H9 (cell line): Measurements from ENCODE around the gene FLRT2. TPM values are rescaled to one million over a fixed set of nuclear protein-coding genes. Genes with fewer than 3 reads are reported as not detected.

Experiments
- DNase-seq: peaks from one replicate; pipeline ENCODE4 v3.0.0-alpha.2; 2017
- H2AFZ ChIP-seq: one replicate; pipeline ENCODE4 v1.6.1; 2013; ENCODE audit warnings: mild to moderate bottlenecking, low read length, control low read depth, moderate library complexity
- H2AK5ac ChIP-seq: 2 replicates; pipeline ENCODE4 v1.6.1; 2013; ENCODE audit warnings: low read length, control low read depth, mixed read lengths; ENCODE audit not compliant: insufficient read length
- H2BK120ac ChIP-seq: one replicate; pipeline ENCODE4 v1.6.1; 2013; ENCODE audit warnings: low read depth, mild to moderate bottlenecking, low read length, control low read depth, inconsistent platforms; ENCODE audit not compliant: poor library complexity, severe bottlenecking
- H2BK12ac ChIP-seq: 2 replicates; pipeline ENCODE4 v1.6.1; 2013; ENCODE audit warnings: low read length, control low read depth, mixed read lengths, low read depth; ENCODE audit not compliant: insufficient read length
- H2BK15ac ChIP-seq: 2 replicates; pipeline ENCODE4 v1.6.1; 2013; ENCODE audit warnings: low read depth, low read length, control low read depth
- H2BK20ac ChIP-seq: one replicate; pipeline ENCODE4 v1.6.1; 2013; ENCODE audit warnings: low read depth, mild to moderate bottlenecking, low read length, control low read depth, inconsistent platforms; ENCODE audit not compliant: poor library complexity, severe bottlenecking
- H2BK5ac ChIP-seq: 2 replicates; pipeline ENCODE4 v1.6.1; 2013; ENCODE audit warnings: low read length, control low read depth, mixed read lengths; ENCODE audit not compliant: insufficient read length
- H3K14ac ChIP-seq: 2 replicates; pipeline ENCODE4 v1.6.1; 2013; ENCODE audit warnings: low read length, control low read depth; ENCODE audit not compliant: insufficient read depth
- H3K18ac ChIP-seq: 2 replicates; pipeline ENCODE4 v1.6.1; 2013; ENCODE audit warnings: low read depth, mild to moderate bottlenecking, mixed read lengths, low read length, control low read depth; ENCODE audit not compliant: insufficient read length
- H3K23ac ChIP-seq: 2 replicates; pipeline ENCODE4 v1.6.1; 2013; ENCODE audit warnings: low read length, control low read depth, mixed read lengths, low read depth; ENCODE audit not compliant: insufficient read length
- H3K23me2 ChIP-seq: 2 replicates; pipeline ENCODE4 v1.6.1; 2013; ENCODE audit warnings: low read depth, mild to moderate bottlenecking, mixed read lengths, low read length, control low read depth; ENCODE audit not compliant: insufficient read length, poor library complexity, severe bottlenecking
- H3K27ac ChIP-seq: 2 replicates; pipeline ENCODE4 v1.5.1; 2013; ENCODE audit warnings: low read length, control low read depth, mixed read lengths, low read depth; ENCODE audit not compliant: insufficient read length
- H3K27me3 ChIP-seq: 2 replicates; pipeline ENCODE4 v1.6.1; 2013; ENCODE audit warnings: low read length, control low read depth, inconsistent platforms; ENCODE audit not compliant: insufficient read depth
- H3K4ac ChIP-seq: 2 replicates; pipeline ENCODE4 v1.6.1; 2013; ENCODE audit warnings: low read depth, mild to moderate bottlenecking, control low read depth, inconsistent platforms, low read length, moderate library complexity
- H3K4me1 ChIP-seq: 2 replicates; pipeline ENCODE4 v1.6.1; 2013; ENCODE audit warnings: low read length, control low read depth, inconsistent platforms; ENCODE audit not compliant: insufficient read depth
- H3K4me2 ChIP-seq: 2 replicates; pipeline ENCODE4 v1.6.1; 2013; ENCODE audit warnings: low read length, control low read depth, mixed read lengths; ENCODE audit not compliant: insufficient read length, insufficient read depth
- H3K56ac ChIP-seq: 2 replicates; pipeline ENCODE4 v1.6.1; 2013; ENCODE audit warnings: low read depth, mild to moderate bottlenecking, mixed read lengths, low read length, control low read depth; ENCODE audit not compliant: insufficient read length
- H3K79me1 ChIP-seq: 2 replicates; pipeline ENCODE4 v1.6.1; 2013; ENCODE audit warnings: low read depth, mild to moderate bottlenecking, moderate library complexity, low read length, control low read depth, inconsistent platforms; ENCODE audit not compliant: insufficient read depth, poor library complexity, severe bottlenecking
- H3K79me2 ChIP-seq: 2 replicates; pipeline ENCODE4 v1.6.1; 2013; ENCODE audit warnings: low read length, control low read depth, inconsistent platforms; ENCODE audit not compliant: insufficient read depth
- H3K9ac ChIP-seq: 2 replicates; pipeline ENCODE4 v1.6.1; 2013; ENCODE audit warnings: low read length, control low read depth, mixed read lengths; ENCODE audit not compliant: insufficient read length; ENCODE audit errors: extremely low read depth
- H3K9me3 ChIP-seq: one replicate; pipeline ENCODE4 v1.6.1; 2013; ENCODE audit warnings: low read depth, low read length, inconsistent platforms; ENCODE audit not compliant: control insufficient read depth
- H3T11ph ChIP-seq: one replicate; pipeline ENCODE4 v1.6.1; 2013; ENCODE audit warnings: mild to moderate bottlenecking, low read length, control low read depth, inconsistent platforms
- H4K20me1 ChIP-seq: one replicate; pipeline ENCODE4 v1.6.1; 2013; ENCODE audit not compliant: control insufficient read depth, insufficient read length, insufficient read depth
- H4K5ac ChIP-seq: 2 replicates; pipeline ENCODE4 v1.6.1; 2013; ENCODE audit warnings: low read depth, mild to moderate bottlenecking, mixed read lengths, low read length, control low read depth; ENCODE audit not compliant: insufficient read length
- H4K8ac ChIP-seq: replicated peaks from 2 replicates; pipeline ENCODE4 v1.6.1; 2013; ENCODE audit warnings: low read length, control low read depth, mixed read lengths, low read depth; ENCODE audit not compliant: insufficient read length
- H4K91ac ChIP-seq: 2 replicates; pipeline ENCODE4 v1.6.1; 2013; ENCODE audit warnings: low read depth, mild to moderate bottlenecking, moderate library complexity, mixed read lengths, low read length, control low read depth; ENCODE audit not compliant: insufficient read length
- H3K27ac Mint-ChIP-seq, 3 experiments: 2 replicates in 2 of 3; 3 replicates in 1 of 3; pipeline ENCODE4 v1.8.0; 2020 to 2021; ENCODE audit warnings: mixed read lengths in 3 of 3, mild to moderate bottlenecking in 1 of 3, moderate library complexity in 1 of 3
- H3K27me3 Mint-ChIP-seq: 2 replicates; pipeline ENCODE4 v1.8.0; 2021; ENCODE audit warnings: low read depth, mild to moderate bottlenecking, moderate library complexity, mixed read lengths
- H3K36me3 Mint-ChIP-seq, 3 experiments: 2 replicates in 2 of 3; 3 replicates in 1 of 3; pipeline ENCODE4 v1.8.0; 2020 to 2021; ENCODE audit warnings: low read depth in 3 of 3, mixed read lengths in 3 of 3; ENCODE audit not compliant: insufficient read depth in 1 of 3
- H3K4me1 Mint-ChIP-seq, 2 experiments: 2 replicates each; pipeline ENCODE4 v1.8.0; 2020; ENCODE audit warnings: mixed read lengths in 2 of 2
- H3K4me3 Mint-ChIP-seq, 2 experiments: 2 replicates in 1 of 2; 3 replicates in 1 of 2; pipeline ENCODE4 v1.8.0; 2020 to 2021; ENCODE audit warnings: mild to moderate bottlenecking in 2 of 2, mixed read lengths in 2 of 2, moderate library complexity in 1 of 2
- H3K9me3 Mint-ChIP-seq, 2 experiments: 2 replicates in 1 of 2; 3 replicates in 1 of 2; pipeline ENCODE4 v1.8.0; 2020; ENCODE audit warnings: mild to moderate bottlenecking in 2 of 2, mixed read lengths in 2 of 2, moderate library complexity in 1 of 2
- CTCF ChIP-seq: fragments of 200-600 bp; sonication (generic); conservative IDR thresholded peaks from 3 replicates; pipeline ENCODE4 v1.8.0; 2021; ENCODE audit warnings: antibody characterized with exemption, mild to moderate bottlenecking
- WGBS: extraction: QIAGEN DNeasy Blood & Tissue Kit; methylation state at CpG from one replicate; pipeline ENCODE4 v1.1.7; 2013; ENCODE audit warnings: missing lambda C conversion rate, low lambda C conversion rate, mixed read lengths; ENCODE audit not compliant: insufficient read length; ENCODE audit errors: extremely low coverage; 5-methylcytosine and 5-hydroxymethylcytosine counted together
- total RNA-seq: library from RNA; stranded (reverse); gene quantifications from 2 replicates; pipeline ENCODE4 v1.2.1, GENCODE V29; 2021

The FLRT2 gene
- total RNA-seq, 1 experiment from 2014 or later = 3.3 TPM

GRCh38 chr14:85562630-85563029 lies 32.7 kb downstream of the FLRT2 start:
- no peak overlapping the region for H3K56ac ChIP-seq
- H2BK12ac ChIP-seq = no peak overlapping the region
- no peaks in the 10 kb centered on the region for H3K27me3 Mint-ChIP-seq
- H3K9me3 ChIP-seq = no peaks in the 10 kb centered on the region
- H3K9me3 Mint-ChIP-seq = no peaks in the 10 kb centered on the region
- H3K4me1 ChIP-seq = no peaks in the 10 kb centered on the region
- H3K4me3 Mint-ChIP-seq = no peak overlapping the region
- H2AK5ac ChIP-seq = no peak overlapping the region
- no peak overlapping the region for H3K23ac ChIP-seq
- no peak overlapping the region for H4K5ac ChIP-seq
- no peak overlapping the region for H3K4me2 ChIP-seq
- no peak overlapping the region for H3K9ac ChIP-seq
- H4K20me1 ChIP-seq = no peaks in the 10 kb centered on the region
- H3K4ac ChIP-seq = no peak overlapping the region
- DNase-seq = no peak
- no peaks in the 10 kb centered on the region for H3K36me3 Mint-ChIP-seq
- no peak overlapping the region for H3K27ac ChIP-seq
- H2BK120ac ChIP-seq = no peak overlapping the region
- H2BK15ac ChIP-seq = no peak overlapping the region
- H3K23me2 ChIP-seq = no peaks in the 10 kb centered on the region
- no peak overlapping the region for H2BK20ac ChIP-seq
- H3K79me2 ChIP-seq = no peaks in the 10 kb centered on the region
- H3K79me1 ChIP-seq = no peaks in the 10 kb centered on the region
- no peak overlapping the region for H4K8ac ChIP-seq
- H3K27ac Mint-ChIP-seq = no peak overlapping the region
- no peak overlapping the region for H4K91ac ChIP-seq
- no peak overlapping the region for H2AFZ ChIP-seq
- WGBS = no CpG with 5 or more reads among the region's 5 CpGs
- H3K27me3 ChIP-seq = no peaks in the 10 kb centered on the region
- H3K14ac ChIP-seq = no peak overlapping the region
- no peak overlapping the region for H2BK5ac ChIP-seq
- peaks cover 4 to 5% of the 10 kb centered on the region in 2 experiments; a peak in 3 of 4 replicates for H3K4me1 Mint-ChIP-seq
- no peak overlapping the region for H3K18ac ChIP-seq
- no peak overlapping the region for H3T11ph ChIP-seq
- no peak for TF ChIP-seq CTCF
